ENCODE data around the gene RGL2. TPM values are rescaled to one million over a fixed set of nuclear protein-coding genes. Genes with fewer than 3 reads are reported as not detected.
A peak's percentile ranks its signal among the peaks of the same experiment; 100 is the strongest.

RGL2 gene
- total RNA-seq, 4 donors from 2014 or later = 79.7 to 95.3 (median 84.4) TPM

DNA sequence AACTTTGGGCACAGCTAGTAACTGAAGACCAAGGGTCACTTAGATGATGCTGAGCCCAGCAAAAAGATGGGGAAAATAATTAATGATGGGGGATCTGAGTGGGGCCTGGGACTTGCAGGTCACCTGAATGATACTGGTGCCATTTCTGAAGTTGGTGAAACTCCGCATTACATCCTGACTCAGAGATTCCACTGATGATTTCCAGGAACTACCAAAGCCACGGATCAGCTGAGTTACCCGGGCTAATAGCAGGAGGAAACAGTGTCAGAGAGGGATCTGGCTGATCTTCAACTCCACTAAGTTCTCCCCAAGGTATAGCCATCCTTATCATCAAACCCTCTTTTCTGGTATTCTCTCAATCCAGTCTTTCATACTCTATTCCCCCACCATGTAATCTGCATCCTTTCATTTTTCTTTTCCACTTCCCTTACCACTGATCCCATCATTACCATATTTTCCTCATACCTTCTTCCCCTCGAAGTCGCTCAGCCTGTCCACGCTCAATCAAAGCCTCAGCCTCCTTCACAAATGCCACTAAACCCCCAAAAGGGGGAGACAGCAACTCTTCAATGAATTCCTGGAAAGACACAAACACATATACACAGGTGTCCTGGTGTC lies 47.2 kb downstream of the RGL2 start:
- no peak for TF ChIP-seq POLR2A (IDR thresholded peaks at IDR 0.05)
- no peak for TF ChIP-seq CTCF (IDR thresholded peaks at IDR 0.05)
- no peak overlapping the region for H3K4me3 ChIP-seq (ENCODE audit: low read depth, poor library complexity, severe bottlenecking)
- intact Hi-C loops (cut with DNase I; ENCODE audit: low total_unique reads) = no loop called here
- no peak for DNase-seq (ENCODE audit: low spot score in 2 of 2)
- 71 to 80% methylated on average over 6 of the region's 6 CpGs for WGBS, 2 donors

DNA sequence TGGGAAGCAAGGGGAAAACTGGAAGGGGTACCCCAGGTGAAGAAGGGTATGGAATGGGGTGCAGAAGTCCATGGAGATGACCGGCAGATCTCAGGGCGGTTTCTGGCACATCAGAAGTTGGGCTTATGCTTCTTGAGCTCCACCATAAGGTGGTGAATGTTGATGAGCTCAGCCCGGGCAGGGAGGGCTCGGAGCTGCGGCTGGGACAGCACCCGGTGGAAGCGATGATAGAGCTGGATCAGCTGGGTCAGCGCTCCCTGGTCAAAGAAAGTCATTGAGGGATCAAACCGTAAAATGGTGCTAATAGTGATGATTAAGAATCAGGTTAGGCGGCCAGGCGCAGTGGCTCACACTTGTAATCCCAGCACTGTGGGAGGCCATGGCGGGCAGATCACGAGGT lies 48.0 kb downstream of the RGL2 start:
- H3K4me3 ChIP-seq (ENCODE audit: low read depth, poor library complexity, severe bottlenecking) = no peak overlapping the region
- intact Hi-C loops (cut with DNase I; ENCODE audit: low total_unique reads) = no loop called here
- DNase-seq (ENCODE audit: low spot score in 2 of 2) = no peak
- WGBS, 2 donors = 93 to 96% methylated on average over 13 of the region's 13 CpGs
- TF ChIP-seq CTCF (IDR thresholded peaks at IDR 0.05) (no peak), POLR2A (IDR thresholded peaks at IDR 0.05) (no peak)

- TF ChIP-seq CTCF (IDR thresholded peaks at IDR 0.05) (no peak), POLR2A (IDR thresholded peaks at IDR 0.05) (no peak)
- intact Hi-C loops (cut with DNase I; ENCODE audit: low total_unique reads) = loop anchor here (10.0 kb wide), 1 partner anchor 235 kb away; no protein-coding TSS in a partner anchor
- peak overlapping the region; percentile 44 for H3K4me3 ChIP-seq (ENCODE audit: low read depth, poor library complexity, severe bottlenecking)
- WGBS, 2 donors = 10 to 12% methylated on average over 15 of the region's 15 CpGs
- peak in 1 of 2 donors; percentile 79 for DNase-seq (ENCODE audit: low spot score in 2 of 2)
These were observed 48.8 kb downstream of the RGL2 start for GRCh38 chr6:33249732-33250630.

- TF ChIP-seq POLR2A (IDR thresholded peaks at IDR 0.05) (peak in 1 of 2 donors; percentile 37), CTCF (IDR thresholded peaks at IDR 0.05) (no peak)
- peak; percentile 98 to 99 for DNase-seq (ENCODE audit: low spot score in 2 of 2)
- H3K4me3 ChIP-seq (ENCODE audit: low read depth, poor library complexity, severe bottlenecking) = peak overlapping the region; percentile 44
- intact Hi-C loops (cut with DNase I; ENCODE audit: low total_unique reads) = loop anchor here (10.0 kb wide), 1 partner anchor 234 kb away; no protein-coding TSS in a partner anchor
- 0% methylated on average over 49 of the region's 58 CpGs for WGBS, 2 donors
These were observed 49.6 kb downstream of the RGL2 start for GRCh38 chr6:33248932-33249731.

- no peak for TF ChIP-seq POLR2A (IDR thresholded peaks at IDR 0.05)
- no peak for TF ChIP-seq CTCF (IDR thresholded peaks at IDR 0.05)
- no peak for DNase-seq (ENCODE audit: low spot score in 2 of 2)
- intact Hi-C loops (cut with DNase I; ENCODE audit: low total_unique reads) = loop anchor here (10.0 kb wide), 1 partner anchor 234 kb away; no protein-coding TSS in a partner anchor
- peak overlapping the region; percentile 10 for H3K4me3 ChIP-seq (ENCODE audit: low read depth, poor library complexity, severe bottlenecking)
- WGBS, 2 donors = 0 to 1% methylated on average over 15 to 18 of the region's 18 CpGs
These were observed 50.2 kb downstream of the RGL2 start for GRCh38 chr6:33248643-33248931.

All from lower leg skin (tissue), 4 donors.